ENCODE data around the gene DRD4. TPM values are rescaled to one million over a fixed set of nuclear protein-coding genes. Genes with fewer than 3 reads are reported as not detected.
"Not testable (repeated sequence)": the region's sequence is repeated elsewhere in the genome, so short reads cannot be mapped to it uniquely, and the experiment has no call there.

Gene DRD4
- total and polyA plus RNA-seq, 2 experiments from 2014 or later = 1.1 TPM; not detected in 1

GRCh38 chr11:645536-645935 is 8.5 kb downstream of the DRD4 start:
- Histone ChIP-seq H3K27ac (no peak overlapping the region), H3K4me3 (no peak overlapping the region), H4K20me1 (ENCODE audit: insufficient read depth, poor library complexity, severe bottlenecking) (peaks cover 2% of the 10 kb centered on the region), H3K9me3 (ENCODE audit: low read depth) (no peaks in the 10 kb centered on the region), H3K36me3 (replicated peaks; ENCODE audit: insufficient read depth, low read depth) (no peaks in the 10 kb centered on the region), H2AFZ (no peak overlapping the region), H3K9me2 (replicated peaks; ENCODE audit: insufficient read depth) (no peaks in the 10 kb centered on the region), H3K79me2 (no peaks in the 10 kb centered on the region), H3K4me1 (ENCODE audit: insufficient read depth) (no peaks in the 10 kb centered on the region), H3K4me2 (no peak overlapping the region), H3K27me3 (peaks cover 5% of the 10 kb centered on the region)
- TF ChIP-seq EZH2 (IDR thresholded peaks at IDR 0.05; ENCODE audit: borderline replicate concordance) = no peak
- no peak for TF ChIP-seq CTCF (IDR thresholded peaks at IDR 0.05; ENCODE audit: poor library complexity)
- TF ChIP-seq EZH2phosphoT487 (IDR thresholded peaks at IDR 0.05; ENCODE audit: low read depth, severe bottlenecking, unreplicated experiment) = no peak
- 92% methylated on average over 16 of the region's 16 CpGs for WGBS (ENCODE audit: low lambda C conversion rate, missing lambda C conversion rate)
- no peak for DNase-seq (ENCODE audit: low spot score)

DNA sequence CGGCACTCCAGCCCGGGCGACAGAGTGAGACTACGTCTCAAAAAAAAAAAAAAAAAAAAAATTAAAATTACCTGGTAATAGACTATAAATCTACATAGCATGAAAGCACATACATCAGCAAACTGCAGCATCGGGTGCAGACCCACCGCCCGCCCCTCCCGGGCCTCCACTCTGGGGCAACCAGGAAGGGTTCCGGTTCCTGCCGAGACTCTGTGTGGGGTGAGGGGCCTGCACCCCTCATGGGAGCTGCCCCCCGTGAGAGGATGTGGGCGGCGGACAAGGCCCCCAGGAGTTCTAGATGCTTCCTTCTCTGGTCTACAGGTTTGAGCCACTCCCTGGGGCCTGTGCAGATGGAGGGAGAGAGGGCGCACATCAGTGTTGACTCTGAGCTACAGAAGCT is 9.1 kb downstream of the DRD4 start:
- no peak for TF ChIP-seq EZH2 (IDR thresholded peaks at IDR 0.05; ENCODE audit: borderline replicate concordance)
- no peak for TF ChIP-seq CTCF (IDR thresholded peaks at IDR 0.05; ENCODE audit: poor library complexity)
- no peak for TF ChIP-seq EZH2phosphoT487 (IDR thresholded peaks at IDR 0.05; ENCODE audit: low read depth, severe bottlenecking, unreplicated experiment)
- H3K27ac ChIP-seq = no peak overlapping the region
- H3K27me3 ChIP-seq = no peaks in the 10 kb centered on the region
- no peak overlapping the region for H2AFZ ChIP-seq
- H3K9me2 ChIP-seq (replicated peaks; ENCODE audit: insufficient read depth) = no peaks in the 10 kb centered on the region
- H3K36me3 ChIP-seq (replicated peaks; ENCODE audit: insufficient read depth, low read depth) = no peaks in the 10 kb centered on the region
- no peak for DNase-seq (ENCODE audit: low spot score)
- H3K4me1 ChIP-seq (ENCODE audit: insufficient read depth) = no peaks in the 10 kb centered on the region
- WGBS (ENCODE audit: low lambda C conversion rate, missing lambda C conversion rate) = 94% methylated on average over 14 of the region's 14 CpGs
- H3K4me2 ChIP-seq = no peak overlapping the region
- no peaks in the 10 kb centered on the region for H3K9me3 ChIP-seq (ENCODE audit: low read depth)
- H3K4me3 ChIP-seq = no peak overlapping the region
- H3K79me2 ChIP-seq = no peaks in the 10 kb centered on the region
- peaks cover 2% of the 10 kb centered on the region for H4K20me1 ChIP-seq (ENCODE audit: insufficient read depth, poor library complexity, severe bottlenecking)

GRCh38 chr11:647672-648158 is 10.6 kb downstream of the DRD4 start:
- H3K36me3 ChIP-seq (replicated peaks; ENCODE audit: insufficient read depth, low read depth); H3K4me1 ChIP-seq (ENCODE audit: insufficient read depth); H4K20me1 ChIP-seq (ENCODE audit: insufficient read depth, poor library complexity, severe bottlenecking); H3K9me2 ChIP-seq (replicated peaks; ENCODE audit: insufficient read depth); H3K79me2 ChIP-seq; H3K27me3 ChIP-seq; H3K4me2 ChIP-seq; H3K9me3 ChIP-seq (ENCODE audit: low read depth); H3K27ac ChIP-seq; H2AFZ ChIP-seq; H3K4me3 ChIP-seq: not testable (repeated sequence)
- DNase-seq (ENCODE audit: low spot score) = peak; percentile 46
- WGBS (ENCODE audit: low lambda C conversion rate, missing lambda C conversion rate) = 81% methylated on average over 9 of the region's 14 CpGs

DNA sequence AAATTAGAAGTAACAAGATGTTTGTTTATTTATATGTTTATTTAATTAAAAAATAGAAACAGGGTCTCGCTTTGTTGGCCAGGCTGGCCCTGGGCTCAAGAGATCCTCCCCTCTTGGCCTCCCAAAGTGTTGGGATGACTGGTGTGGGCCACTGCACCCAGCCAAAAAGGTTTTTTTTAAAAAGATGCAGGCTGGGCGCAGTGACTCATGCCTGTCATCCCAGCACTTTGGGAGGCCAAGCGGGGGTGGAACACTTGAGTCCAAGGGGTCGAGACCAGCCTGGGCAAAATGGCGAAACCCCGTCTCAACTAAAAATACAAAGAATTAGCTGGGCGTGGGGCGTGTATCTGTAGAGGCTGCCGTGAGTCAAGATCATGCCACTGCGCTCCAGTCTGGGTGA is 13.4 kb downstream of the DRD4 start:
- no peaks in the 10 kb centered on the region for H3K79me2 ChIP-seq
- no peaks in the 10 kb centered on the region for H3K9me2 ChIP-seq (replicated peaks; ENCODE audit: insufficient read depth)
- TF ChIP-seq CTCF (IDR thresholded peaks at IDR 0.05; ENCODE audit: poor library complexity) (no peak), EZH2 (IDR thresholded peaks at IDR 0.05; ENCODE audit: borderline replicate concordance) (no peak), EZH2phosphoT487 (IDR thresholded peaks at IDR 0.05; ENCODE audit: low read depth, severe bottlenecking, unreplicated experiment) (no peak)
- H3K4me3 ChIP-seq = no peak overlapping the region
- H3K9me3 ChIP-seq (ENCODE audit: low read depth) = no peaks in the 10 kb centered on the region
- peaks cover 6% of the 10 kb centered on the region for H3K4me1 ChIP-seq (ENCODE audit: insufficient read depth)
- H3K4me2 ChIP-seq = no peak overlapping the region
- no peak overlapping the region for H3K27ac ChIP-seq
- peaks cover 1% of the 10 kb centered on the region for H4K20me1 ChIP-seq (ENCODE audit: insufficient read depth, poor library complexity, severe bottlenecking)
- WGBS (ENCODE audit: low lambda C conversion rate, missing lambda C conversion rate) = 98% methylated on average over 10 of the region's 10 CpGs
- DNase-seq (ENCODE audit: low spot score) = no peak
- no peaks in the 10 kb centered on the region for H3K36me3 ChIP-seq (replicated peaks; ENCODE audit: insufficient read depth, low read depth)
- H2AFZ ChIP-seq = no peak overlapping the region
- H3K27me3 ChIP-seq = no peaks in the 10 kb centered on the region

DNA sequence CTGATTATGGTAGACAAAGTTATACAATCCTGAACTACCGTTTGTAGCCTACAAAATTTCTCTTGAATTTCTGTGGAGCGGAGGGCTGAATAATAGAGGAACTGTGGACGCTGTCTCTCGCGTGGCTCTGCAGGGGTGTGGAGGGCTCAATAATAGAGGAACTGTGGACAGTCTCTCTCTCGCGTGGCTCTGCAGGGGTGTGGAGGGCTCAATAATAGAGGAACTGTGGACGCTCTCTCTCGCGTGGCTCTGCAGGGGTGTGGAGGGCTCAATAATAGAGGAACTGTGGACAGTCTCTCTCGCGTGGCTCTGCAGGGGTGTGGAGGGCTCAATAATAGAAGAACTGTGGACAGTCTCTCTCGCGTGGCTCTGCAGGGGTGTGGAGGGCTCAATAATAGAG is 16.1 kb downstream of the DRD4 start:
- H3K4me3 ChIP-seq; H3K36me3 ChIP-seq (replicated peaks; ENCODE audit: insufficient read depth, low read depth); H3K4me2 ChIP-seq; H3K9me2 ChIP-seq (replicated peaks; ENCODE audit: insufficient read depth); H2AFZ ChIP-seq; H3K27me3 ChIP-seq; H4K20me1 ChIP-seq (ENCODE audit: insufficient read depth, poor library complexity, severe bottlenecking); H3K27ac ChIP-seq; H3K4me1 ChIP-seq (ENCODE audit: insufficient read depth); H3K79me2 ChIP-seq; H3K9me3 ChIP-seq (ENCODE audit: low read depth); DNase-seq (ENCODE audit: low spot score): not testable (repeated sequence)
- 96% methylated on average over 14 of the region's 14 CpGs for whole genome bisulfite sequencing (ENCODE audit: low lambda C conversion rate, missing lambda C conversion rate)
